IPS DF 6.9 (cell line): Measurements from ENCODE around the gene LRCH3.

ENCODE experiments used
- DNase-seq: peaks from one replicate; pipeline ENCODE4 v3.0.0-alpha.2; 2013; ENCODE audit warnings: low read depth, low spot score
- H3K27ac ChIP-seq: one replicate; pipeline ENCODE4 v1.5.1; 2013; ENCODE audit warnings: low read length, control low read depth
- H3K27me3 ChIP-seq: 2 replicates; pipeline ENCODE4 v1.6.1; 2013; ENCODE audit warnings: mild to moderate bottlenecking, low read length; ENCODE audit not compliant: control insufficient read depth, insufficient read depth
- H3K36me3 ChIP-seq: 2 replicates; pipeline ENCODE4 v1.6.1; 2013; ENCODE audit warnings: low read length; ENCODE audit not compliant: control insufficient read depth, insufficient read depth
- H3K4me1 ChIP-seq: 2 replicates; pipeline ENCODE4 v1.6.1; 2013; ENCODE audit warnings: low read length; ENCODE audit not compliant: control insufficient read depth, insufficient read depth
- H3K4me3 ChIP-seq: 2 replicates; pipeline ENCODE4 v1.5.1; 2013; ENCODE audit warnings: mild to moderate bottlenecking, low read length
- H3K9me3 ChIP-seq: 2 replicates; pipeline ENCODE4 v1.6.1; 2013; ENCODE audit warnings: low read length, inconsistent platforms; ENCODE audit not compliant: control insufficient read depth, insufficient read depth
- WGBS: extraction: QIAGEN DNeasy Blood & Tissue Kit; methylation state at CpG from one replicate; pipeline ENCODE4 v1.1.7; 2013; ENCODE audit warnings: mixed read lengths, missing lambda C conversion rate; ENCODE audit not compliant: insufficient read length, insufficient coverage; 5-methylcytosine and 5-hydroxymethylcytosine counted together

The LRCH3 gene

GRCh38 chr3:197833930-197834715 lies 43.1 kb downstream of the LRCH3 start:
- H3K9me3 ChIP-seq, result no peaks in the 10 kb centered on the region
- no peaks in the 10 kb centered on the region for H3K27me3 ChIP-seq
- no peak overlapping the region for H3K27ac ChIP-seq
- H3K4me3 ChIP-seq, result no peak overlapping the region
- no peaks in the 10 kb centered on the region for H3K4me1 ChIP-seq
- H3K36me3 ChIP-seq, result peaks cover 7% of the 10 kb centered on the region; the same call in 1 of the 2 replicates
- DNase-seq, result no peak
- no CpG with 5 or more reads among the region's 8 CpGs for WGBS

GRCh38 chr3:197835509-197835908 lies 44.5 kb downstream of the LRCH3 start:
- Histone ChIP-seq H3K27me3 (no peaks in the 10 kb centered on the region), H3K27ac (no peak overlapping the region), H3K9me3 (no peaks in the 10 kb centered on the region), H3K4me3 (no peak overlapping the region), H3K36me3 (peaks cover 3% of the 10 kb centered on the region; the same call in 1 of the 2 replicates), H3K4me1 (no peaks in the 10 kb centered on the region)
- WGBS, result no CpG with 5 or more reads among the region's 5 CpGs
- DNase-seq, result no peak

- Histone ChIP-seq H3K27ac (no peak overlapping the region), H3K36me3 (peaks cover 3% of the 10 kb centered on the region; the same call in 1 of the 2 replicates), H3K27me3 (no peaks in the 10 kb centered on the region; the same call in 1 of the 2 replicates), H3K4me3 (no peak overlapping the region), H3K9me3 (no peaks in the 10 kb centered on the region), H3K4me1 (no peaks in the 10 kb centered on the region)
- no peak for DNase-seq
Observed at GRCh38 chr3:197836244-197836643, 45.2 kb downstream of the LRCH3 start.

GRCh38 chr3:197837282-197837681 lies 46.2 kb downstream of the LRCH3 start:
- Histone ChIP-seq H3K4me1 (no peaks in the 10 kb centered on the region), H3K4me3 (no peak overlapping the region), H3K36me3 (peaks cover 3% of the 10 kb centered on the region; the same call in 1 of the 2 replicates), H3K27ac (no peak overlapping the region), H3K9me3 (no peaks in the 10 kb centered on the region), H3K27me3 (no peaks in the 10 kb centered on the region; the same call in 1 of the 2 replicates)
- DNase-seq, result no peak
- WGBS, result no CpG with 5 or more reads among the region's 2 CpGs

GRCh38 chr3:197841789-197842188 lies 50.7 kb downstream of the LRCH3 start:
- Histone ChIP-seq H3K9me3 (no peaks in the 10 kb centered on the region), H3K27ac (no peak overlapping the region), H3K4me1 (no peaks in the 10 kb centered on the region), H3K36me3 (peaks cover 9% of the 10 kb centered on the region; the same call in 1 of the 2 replicates), H3K4me3 (no peak overlapping the region), H3K27me3 (no peaks in the 10 kb centered on the region; the same call in 1 of the 2 replicates)
- no CpG with 5 or more reads among the region's 5 CpGs for WGBS
- no peak for DNase-seq

GRCh38 chr3:197846491-197846890 lies 55.4 kb downstream of the LRCH3 start:
- Histone ChIP-seq H3K9me3 (no peaks in the 10 kb centered on the region), H3K4me3 (no peak overlapping the region), H3K36me3 (peaks cover 6% of the 10 kb centered on the region; the same call in 1 of the 2 replicates), H3K27ac (no peak overlapping the region), H3K27me3 (no peaks in the 10 kb centered on the region), H3K4me1 (no peaks in the 10 kb centered on the region)
- no peak for DNase-seq
- no CpG with 5 or more reads among the region's 3 CpGs for WGBS

GRCh38 chr3:197847866-197848401 lies 56.9 kb downstream of the LRCH3 start:
- H3K4me3 ChIP-seq, result no peak overlapping the region
- H3K27ac ChIP-seq, result no peak overlapping the region
- WGBS, result no CpG with 5 or more reads among the region's 8 CpGs
- DNase-seq, result no peak
- no peaks in the 10 kb centered on the region for H3K9me3 ChIP-seq
- no peaks in the 10 kb centered on the region for H3K27me3 ChIP-seq
- H3K4me1 ChIP-seq, result no peaks in the 10 kb centered on the region
- peaks cover 6% of the 10 kb centered on the region; the same call in 1 of the 2 replicates for H3K36me3 ChIP-seq

- Histone ChIP-seq H3K36me3 (no peaks in the 10 kb centered on the region), H3K27ac (no peak overlapping the region), H3K4me3 (no peak overlapping the region), H3K4me1 (peaks cover 2% of the 10 kb centered on the region; the same call in 1 of the 2 replicates), H3K9me3 (no peaks in the 10 kb centered on the region), H3K27me3 (no peaks in the 10 kb centered on the region)
- DNase-seq, result peak; percentile 94
- WGBS, result no CpG with 5 or more reads among the region's 8 CpGs
Observed at GRCh38 chr3:197854596-197855343, 63.7 kb downstream of the LRCH3 start.

- DNase-seq, result no peak
- no peaks in the 10 kb centered on the region; the same call in 1 of the 2 replicates for H3K36me3 ChIP-seq
- no peak overlapping the region for H3K27ac ChIP-seq
- H3K27me3 ChIP-seq, result no peaks in the 10 kb centered on the region
- no peaks in the 10 kb centered on the region for H3K9me3 ChIP-seq
- H3K4me1 ChIP-seq, result peaks cover 2% of the 10 kb centered on the region; the same call in 1 of the 2 replicates
- H3K4me3 ChIP-seq, result no peak overlapping the region
- no CpG with 5 or more reads among the region's 9 CpGs for WGBS
Observed at GRCh38 chr3:197855571-197855970, 64.5 kb downstream of the LRCH3 start.

- peaks cover 2% of the 10 kb centered on the region; the same call in 1 of the 2 replicates for H3K4me1 ChIP-seq
- 100% methylated on average over 1 of the region's 8 CpGs for WGBS
- no peaks in the 10 kb centered on the region; the same call in 1 of the 2 replicates for H3K36me3 ChIP-seq
- H3K27me3 ChIP-seq, result no peaks in the 10 kb centered on the region
- no peaks in the 10 kb centered on the region for H3K9me3 ChIP-seq
- DNase-seq, result no peak
- H3K4me3 ChIP-seq, result no peak overlapping the region
- H3K27ac ChIP-seq, result no peak overlapping the region
Observed at GRCh38 chr3:197856199-197856816, 65.3 kb downstream of the LRCH3 start.
